ENCODE measurements around the gene PSEN2.

GRCh38 chr1:226865590-226865989 is 4.8 kb upstream of the PSEN2 start:
- no peak for TF ChIP-seq CTCF (IDR thresholded peaks at IDR 0.05; ENCODE audit: insufficient read depth, low read length)
- TF ChIP-seq POLR2AphosphoS5 (IDR thresholded peaks at IDR 0.05; ENCODE audit: low read depth), result no peak
- no peak for TF ChIP-seq GABPA (IDR thresholded peaks at IDR 0.05; ENCODE audit: low read depth)
